ENCODE results near the gene SLC6A3.
"Not testable (repeated sequence)": the region's sequence is repeated elsewhere in the genome, so short reads cannot be mapped to it uniquely, and the experiment has no call there.

SLC6A3 gene

GRCh38 chr5:1439388-1440097, 5.7 kb downstream of the SLC6A3 start:
- no peak for DNase-seq

DNA sequence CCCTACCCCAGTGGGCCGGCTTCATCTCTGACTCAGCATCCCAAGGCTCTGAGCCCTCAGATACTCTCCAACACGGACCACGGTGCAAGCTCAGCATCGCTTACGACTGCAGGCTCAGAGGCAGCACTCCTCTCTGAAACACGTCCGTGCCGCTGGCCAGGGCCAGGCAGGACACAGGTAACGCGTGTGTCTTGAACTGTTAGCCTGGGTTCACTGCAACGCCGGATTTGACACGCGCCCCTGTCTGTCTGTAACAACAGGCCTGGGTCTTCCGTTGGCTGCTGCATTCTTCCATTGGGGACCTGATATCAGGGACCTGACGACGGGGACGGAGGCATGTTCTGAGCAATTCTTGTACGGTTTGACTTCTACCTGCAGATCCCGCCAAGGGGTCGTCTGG, 6.4 kb downstream of the SLC6A3 start:
- DNase-seq = no peak

GRCh38 chr5:1437876-1438559, 7.2 kb downstream of the SLC6A3 start:
- no peak for DNase-seq

DNA sequence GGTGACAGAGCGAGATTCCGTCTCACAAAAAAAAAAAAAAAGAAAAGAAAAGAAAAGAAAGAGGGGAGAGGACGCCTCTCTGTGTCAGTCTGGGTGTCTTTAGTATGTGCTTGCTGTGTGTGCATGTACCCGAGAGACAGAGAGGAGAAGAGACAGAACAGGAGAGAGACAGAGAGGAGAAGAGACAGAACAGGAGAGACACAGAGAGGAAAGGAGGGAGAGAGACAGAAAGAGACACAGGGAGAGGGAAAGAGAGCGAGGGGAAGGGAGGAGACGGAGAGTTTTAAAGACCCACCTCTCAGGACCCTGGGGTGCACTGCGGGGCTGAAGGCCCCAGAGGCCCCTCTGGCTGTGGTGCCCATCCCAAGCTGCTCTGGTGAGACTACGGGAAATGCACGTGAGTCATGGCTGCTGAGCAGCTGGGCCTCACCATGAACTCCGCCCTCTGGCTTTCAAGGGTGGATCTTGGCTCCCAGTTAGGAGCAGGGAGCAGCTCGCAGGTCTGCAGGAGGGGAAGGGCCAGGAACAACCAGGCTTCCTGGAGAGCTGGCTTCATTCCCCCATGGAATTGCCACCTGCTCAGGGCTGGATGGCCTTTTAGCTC, 7.9 kb downstream of the SLC6A3 start:
- DNase-seq = no peak

GRCh38 chr5:1436681-1437080, 8.6 kb downstream of the SLC6A3 start:
- no peak for DNase-seq

GRCh38 chr5:1436036-1436435, 9.2 kb downstream of the SLC6A3 start:
- no peak for DNase-seq

GRCh38 chr5:1435369-1435768, 9.9 kb downstream of the SLC6A3 start:
- DNase-seq = no peak

GRCh38 chr5:1432296-1432695, 12.9 kb downstream of the SLC6A3 start:
- DNase-seq = no peak

DNA sequence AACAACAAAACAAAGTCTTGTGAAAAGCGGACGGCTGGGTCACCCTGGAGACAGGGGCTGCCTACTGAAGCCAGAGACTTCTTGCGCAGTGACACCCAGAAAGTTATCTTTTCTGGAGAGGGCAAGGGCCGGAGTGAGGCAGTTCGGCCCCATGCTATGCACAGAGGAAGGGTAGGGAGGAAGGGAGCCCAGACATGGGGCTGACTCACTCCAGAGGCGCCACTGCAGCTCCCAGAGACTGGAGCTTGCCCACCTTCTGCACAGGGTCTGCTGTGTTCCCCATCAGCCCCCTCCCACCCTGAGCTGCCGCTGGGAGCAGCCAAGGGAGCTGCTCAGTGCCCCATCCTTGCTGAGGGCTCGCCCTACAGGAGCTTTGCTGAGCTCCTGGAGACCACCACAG, 13.3 kb downstream of the SLC6A3 start:
- no peak for DNase-seq

DNA sequence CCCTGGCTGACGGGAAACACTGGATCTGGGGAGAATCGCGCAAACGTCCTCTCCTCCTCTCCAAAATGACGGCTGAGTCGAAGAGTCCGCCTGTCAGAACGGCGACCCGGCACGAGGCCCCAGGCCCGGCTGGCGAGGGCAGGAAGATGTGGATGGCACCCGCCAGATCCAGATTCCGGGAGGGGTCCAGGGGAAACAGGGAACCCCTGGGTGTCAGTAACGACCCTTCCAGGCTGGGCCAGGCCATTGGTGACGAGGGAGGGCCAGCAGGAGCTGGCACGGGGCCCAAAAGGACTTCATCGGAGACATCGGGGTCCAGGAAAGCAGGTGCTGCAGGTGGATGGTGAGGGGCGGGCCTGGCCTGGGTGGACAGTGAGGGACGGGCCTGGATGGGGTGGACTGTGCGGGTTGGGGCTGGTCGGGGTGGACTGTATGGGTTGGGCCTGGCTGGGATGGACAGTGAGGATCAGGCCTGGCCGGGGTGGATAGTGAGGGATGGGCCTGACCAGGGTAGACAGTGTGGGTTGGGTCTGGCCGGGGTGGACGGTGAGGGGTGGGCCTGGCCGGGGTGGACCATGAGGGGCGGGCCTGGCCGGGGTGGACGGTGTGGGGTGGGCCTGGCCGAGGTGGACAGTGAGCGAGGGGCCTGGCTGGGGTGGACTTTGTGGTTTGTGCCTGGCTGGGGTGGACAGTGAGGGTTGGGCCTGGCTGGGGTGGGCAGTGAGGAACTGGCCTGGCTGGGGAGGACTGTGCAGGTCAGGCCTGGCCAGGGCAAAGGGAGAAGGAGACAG, 14.0 kb downstream of the SLC6A3 start:
- DNase-seq = no peak

- no peak for DNase-seq
Observed at GRCh38 chr5:1430121-1430795, 15.0 kb downstream of the SLC6A3 start.

DNA sequence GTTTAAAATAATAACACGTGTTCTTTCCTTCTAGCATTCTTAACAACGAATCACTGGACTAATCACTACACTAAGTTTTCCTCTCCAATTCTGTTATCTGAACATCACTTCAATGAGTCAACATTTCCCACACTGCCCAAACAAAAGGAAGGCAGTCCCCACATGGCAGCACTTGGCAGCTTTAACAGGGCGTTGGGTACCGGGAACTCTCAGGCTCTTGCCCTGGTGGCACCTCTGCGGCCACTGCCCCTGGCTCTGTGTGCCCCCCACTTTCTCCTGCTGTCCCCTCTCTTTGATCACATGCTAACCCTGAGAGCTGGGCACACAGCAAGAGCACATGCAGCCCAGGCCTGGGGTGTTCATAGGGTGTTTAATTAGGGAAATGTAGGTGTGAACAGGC, 15.7 kb downstream of the SLC6A3 start:
- DNase-seq = no peak

DNA sequence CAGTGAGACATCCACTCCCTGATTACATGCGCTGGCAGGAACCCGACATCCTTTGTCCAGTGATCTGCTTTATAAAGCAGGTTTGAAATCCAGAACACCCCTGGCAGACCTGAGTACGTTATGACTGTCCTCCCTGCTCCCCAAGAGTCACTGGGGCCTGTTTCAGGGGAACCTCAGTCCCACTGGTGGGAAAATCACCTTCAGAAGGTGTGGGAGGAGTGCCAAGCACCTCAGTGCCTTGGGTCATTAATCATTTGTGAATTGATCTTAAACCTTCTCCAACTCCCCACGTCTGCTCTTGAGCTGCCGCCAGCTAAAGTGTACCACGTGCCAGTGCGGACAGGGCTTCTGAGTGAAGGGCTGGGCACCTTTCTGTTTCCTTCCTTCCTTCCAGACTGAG, 16.2 kb downstream of the SLC6A3 start:
- no peak for DNase-seq

- DNase-seq = no peak
Observed at GRCh38 chr5:1428107-1428506, 17.1 kb downstream of the SLC6A3 start.

- DNase-seq = no peak
Observed at GRCh38 chr5:1424716-1425115, 20.5 kb downstream of the SLC6A3 start.

GRCh38 chr5:1423901-1424603, 21.2 kb downstream of the SLC6A3 start:
- no peak for DNase-seq

DNA sequence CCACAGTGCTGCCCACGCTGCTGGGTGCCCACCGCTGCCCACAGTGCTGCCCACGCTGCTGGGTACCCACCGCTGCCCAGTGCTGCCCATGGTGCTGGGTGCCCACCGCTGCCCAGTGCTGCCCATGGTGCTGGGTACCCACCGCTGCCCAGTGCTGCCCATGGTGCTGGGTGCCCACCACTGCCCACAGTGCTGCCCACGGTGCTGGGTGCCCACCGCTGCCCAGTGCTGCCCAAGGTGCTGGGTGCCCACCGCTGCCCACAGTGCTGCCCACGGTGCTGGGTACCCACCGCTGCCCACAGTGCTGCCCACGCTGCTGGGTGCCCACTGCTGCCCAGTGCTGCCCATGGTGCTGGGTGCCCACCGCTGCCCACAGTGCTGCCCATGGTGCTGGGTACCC, 22.7 kb downstream of the SLC6A3 start:
- DNase-seq = not testable (repeated sequence)

- no peak for DNase-seq
Observed at GRCh38 chr5:1421521-1422341, 23.5 kb downstream of the SLC6A3 start.

- DNase-seq = no peak
Observed at GRCh38 chr5:1420211-1421195, 24.7 kb downstream of the SLC6A3 start.
